HCT116 (cell line): ENCODE data around the gene PITPNC1. TPM values are rescaled to one million over a fixed set of nuclear protein-coding genes. Genes with fewer than 3 reads are reported as not detected.
A peak's percentile ranks its signal among the peaks of the same experiment; 100 is the strongest.

Experiments used
- ATAC-seq: fragments of 200-7000 bp; cut with Tn5 transposase; 2 replicates; pipeline ENCODE4 v1.9.1; 2020; ENCODE audit warnings: mild to moderate bottlenecking, moderate library complexity
- BruUV-seq: library from RNA; stranded (reverse); fragments of 400-500 nt; replicated peaks from 2 replicates; lab custom pipeline; 2021; lab: Mats Ljungman, UMichigan
- CTCF ChIA-PET: fragments of 300-600 bp; sonication (Branson Sonifier 250); formaldehyde crosslinking; loops from one replicate; lab custom pipeline; 2021; ENCODE audit warnings: antibody characterized with exemption; lab: Charles Lee
- POLR2A ChIA-PET: fragments of 300-600, 350-600 bp; sonication (Branson Sonifier 250); formaldehyde crosslinking; loops from one replicate; lab custom pipeline; 2021; ENCODE audit warnings: antibody characterized with exemption; lab: Charles Lee
- RAD21 ChIA-PET, 2 experiments: fragments of 300-600 bp; sonication (Branson Sonifier 250); formaldehyde crosslinking; loops; one replicate each; lab custom pipeline; 2023; ENCODE audit warnings: low total read pairs in 2 of 2; ENCODE audit not compliant: uncharacterized antibody in 2 of 2, unreplicated experiment in 2 of 2, low non-redundant PET in 1 of 2; lab: Charles Lee
- DNase-seq: peaks from one replicate; pipeline ENCODE4 v3.0.0-alpha.2; 2010; ENCODE audit warnings: low read depth, low spot score
- H2AFZ ChIP-seq: fragments of 200-600 bp; shearing (Covaris generic), sonication (generic); 2 replicates; pipeline ENCODE4 v1.6.1; 2017; ENCODE audit warnings: low read depth, mixed run types, mixed read lengths, antibody characterized with exemption, low read length; ENCODE audit not compliant: poor library complexity, severe bottlenecking
- H3K27ac ChIP-seq: 2 replicates; pipeline ENCODE4 v1.5.1; 2012; ENCODE audit warnings: low read depth, low read length
- H3K27me3 ChIP-seq: fragments of 200-600 bp; sonication (generic); 2 replicates; pipeline ENCODE4 v1.6.1; 2016; ENCODE audit warnings: mixed run types, low read length, mixed read lengths; ENCODE audit not compliant: insufficient read depth
- H3K36me3 ChIP-seq, 2 experiments: fragments of 200-500 bp in 1 of 2; fragments of 200-600 bp in 1 of 2; sonication (Bioruptor generic) in 1 of 2; sonication (generic) in 1 of 2; 2 replicates each; pipeline versions ENCODE4 v1.5.1 to v1.6.1; 2014 to 2016; ENCODE audit warnings: low read length in 2 of 2, inconsistent platforms in 1 of 2, mixed read lengths in 1 of 2, mixed run types in 1 of 2; ENCODE audit not compliant: insufficient read depth in 2 of 2, control insufficient read depth in 1 of 2
- H3K4me1 ChIP-seq, 2 experiments: fragments of 200-600 bp in 1 of 2; sonication (generic) in 1 of 2; 2 replicates each; pipeline versions ENCODE4 v1.5.1 to v1.6.1; 2012 to 2017; ENCODE audit warnings: low read length in 2 of 2, inconsistent platforms in 1 of 2, mild to moderate bottlenecking in 1 of 2, mixed read lengths in 1 of 2, mixed run types in 1 of 2, moderate library complexity in 1 of 2; ENCODE audit not compliant: insufficient read depth in 2 of 2, control insufficient read depth in 1 of 2
- H3K4me2 ChIP-seq: fragments of 200-600 bp; sonication (generic); 2 replicates; pipeline ENCODE4 v1.6.1; 2017; ENCODE audit warnings: mixed run types, low read length, mixed read lengths
- H3K4me3 ChIP-seq, 2 experiments: fragments of 200-600 bp in 1 of 2; sonication (generic) in 1 of 2; replicated peaks in 1 of 2; 2 replicates each; pipeline ENCODE4 v1.5.1; 2011 to 2016; ENCODE audit warnings: low read length in 2 of 2, control low read depth in 1 of 2, low read depth in 1 of 2, mild to moderate bottlenecking in 1 of 2, mixed read lengths in 1 of 2, mixed run types in 1 of 2
- H3K79me2 ChIP-seq: fragments of 200-600 bp; sonication (generic); 2 replicates; pipeline ENCODE4 v1.6.1; 2017; ENCODE audit warnings: mild to moderate bottlenecking, mixed run types, low read length, moderate library complexity, mixed read lengths; ENCODE audit not compliant: insufficient read depth
- H3K9ac ChIP-seq: fragments of 200-600 bp; sonication (generic); 2 replicates; pipeline ENCODE4 v1.6.1; 2016; ENCODE audit warnings: low read length, mixed read lengths
- H3K9me2 ChIP-seq: fragments of 200-600 bp; sonication (generic), shearing (Covaris generic); 2 replicates; pipeline ENCODE4 v1.6.1; 2017; ENCODE audit warnings: mixed run types, mild to moderate bottlenecking, moderate library complexity; ENCODE audit not compliant: insufficient read depth
- H3K9me3 ChIP-seq, 2 experiments: fragments of 200-500 bp in 1 of 2; fragments of 200-600 bp in 1 of 2; sonication (Bioruptor generic) in 1 of 2; sonication (generic) in 1 of 2; 2 replicates each; pipeline ENCODE4 v1.6.1; 2014 to 2017; ENCODE audit warnings: low read length in 2 of 2, mixed read lengths in 2 of 2, inconsistent platforms in 1 of 2, low read depth in 1 of 2, mild to moderate bottlenecking in 1 of 2, mixed run types in 1 of 2, moderate library complexity in 1 of 2; ENCODE audit not compliant: control insufficient read depth in 1 of 2, insufficient read depth in 1 of 2
- H4K20me1 ChIP-seq: fragments of 200-600 bp; sonication (generic), shearing (Covaris generic); 2 replicates; pipeline ENCODE4 v1.6.1; 2017; ENCODE audit warnings: mixed run types, mild to moderate bottlenecking, moderate library complexity; ENCODE audit not compliant: insufficient read depth
- ATF3 ChIP-seq: IDR thresholded peaks from 2 replicates; pipeline ENCODE4 v1.6.1; 2012
- CBX3 ChIP-seq: IDR thresholded peaks from 2 replicates; pipeline ENCODE4 v1.6.1; 2012; ENCODE audit warnings: low read depth
- EZH2phosphoT487 ChIP-seq: fragments of 200-600 bp; IDR thresholded peaks from 2 replicates; pipeline ENCODE4 v1.6.1; 2018; ENCODE audit warnings: antibody characterized with exemption, borderline replicate concordance
- JUND ChIP-seq: IDR thresholded peaks from 2 replicates; pipeline ENCODE4 v1.6.1; 2012
- POLR2A ChIP-seq: IDR thresholded peaks from 2 replicates; pipeline ENCODE4 v1.7.0; 2011; ENCODE audit warnings: borderline replicate concordance; ENCODE audit not compliant: insufficient read depth, insufficient read length; ENCODE audit errors: extremely low read depth
- RAD21 ChIP-seq: IDR thresholded peaks from 2 replicates; pipeline ENCODE4 v1.6.1; 2012; ENCODE audit warnings: low read depth, mild to moderate bottlenecking
- SIN3A ChIP-seq: IDR thresholded peaks from 2 replicates; pipeline ENCODE4 v1.6.1; 2012; ENCODE audit warnings: low read depth
- intact Hi-C: fragments of 100-400 bp; cut with micrococcal nuclease; formaldehyde crosslinking; loops from 2 replicates; pipeline ENCODE4 v1.10.0; 2022
- total RNA-seq: library from RNA; stranded (reverse); gene quantifications from one replicate; pipeline ENCODE4 v1.2.1, GENCODE V29; 2021; ENCODE audit not compliant: unreplicated experiment
- TF ChIP-seq, protein P1 (sequence below): IDR thresholded peaks from 2 replicates; pipeline ENCODE4 v1.6.1; 2011; ENCODE audit warnings: mild to moderate bottlenecking, low read length, moderate library complexity; ENCODE audit not compliant: insufficient replicate concordance; ENCODE audit errors: extremely low read depth
- TF ChIP-seq, protein P2 (sequence below): IDR thresholded peaks from 2 replicates; pipeline ENCODE4 v1.6.1; 2012; ENCODE audit warnings: low read depth

The PITPNC1 gene
- total RNA-seq, 1 experiment from 2014 or later, result 41.9 TPM

DNA sequence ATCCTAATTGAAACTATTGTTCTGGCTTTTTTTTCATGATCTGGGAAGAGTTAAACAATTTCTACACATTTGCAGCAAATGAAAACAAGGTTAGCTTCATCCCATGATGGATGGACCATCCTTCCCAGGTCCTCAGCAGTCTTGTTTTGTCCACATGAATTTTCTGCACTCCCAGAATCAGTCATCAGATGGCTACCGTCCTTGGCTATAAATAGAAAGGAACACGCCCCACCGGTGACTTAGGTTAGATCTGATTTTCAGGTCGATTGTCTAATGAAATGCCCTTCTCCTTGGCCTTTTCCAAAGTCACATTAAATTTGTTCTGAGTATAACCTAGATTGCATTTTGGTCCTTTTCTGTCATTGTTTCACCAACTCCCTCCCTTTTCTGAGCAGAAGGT lies 299.2 kb downstream of the PITPNC1 start:
- H3K4me1 ChIP-seq, result peaks cover 5 to 6% of the 10 kb centered on the region in 2 experiments; a peak in 3 of 4 replicates
- H2AFZ ChIP-seq, result no peak overlapping the region
- ChIA-PET POLR2A (no interaction called here), CTCF (interaction anchor here (1.1 kb wide), 1 partner anchor 302 kb away, joined by 4 read pairs; no protein-coding TSS in a partner anchor), RAD21 (no interaction called here)
- H3K79me2 ChIP-seq, result no peaks in the 10 kb centered on the region
- no peak overlapping the region for H3K9ac ChIP-seq
- H4K20me1 ChIP-seq, result no peaks in the 10 kb centered on the region
- H3K27ac ChIP-seq, result no peak overlapping the region
- intact Hi-C loops, result no loop called here
- H3K4me2 ChIP-seq, result peak overlapping the region; percentile 0; the same call in 1 of the 2 replicates
- no peaks in the 10 kb centered on the region for H3K36me3 ChIP-seq
- BruUV-seq, result no TSS peak
- DNase-seq (no peak), ATAC-seq (no peak)
- no peaks in the 10 kb centered on the region for H3K27me3 ChIP-seq
- no peaks in the 10 kb centered on the region for H3K9me2 ChIP-seq
- no peak for TF ChIP-seq RAD21
- no peak for TF ChIP-seq CBX3
- TF ChIP-seq EZH2phosphoT487, result no peak
- TF ChIP-seq POLR2A, result no peak
- no peak for TF ChIP-seq ATF3
- TF ChIP-seq, protein P1, sequence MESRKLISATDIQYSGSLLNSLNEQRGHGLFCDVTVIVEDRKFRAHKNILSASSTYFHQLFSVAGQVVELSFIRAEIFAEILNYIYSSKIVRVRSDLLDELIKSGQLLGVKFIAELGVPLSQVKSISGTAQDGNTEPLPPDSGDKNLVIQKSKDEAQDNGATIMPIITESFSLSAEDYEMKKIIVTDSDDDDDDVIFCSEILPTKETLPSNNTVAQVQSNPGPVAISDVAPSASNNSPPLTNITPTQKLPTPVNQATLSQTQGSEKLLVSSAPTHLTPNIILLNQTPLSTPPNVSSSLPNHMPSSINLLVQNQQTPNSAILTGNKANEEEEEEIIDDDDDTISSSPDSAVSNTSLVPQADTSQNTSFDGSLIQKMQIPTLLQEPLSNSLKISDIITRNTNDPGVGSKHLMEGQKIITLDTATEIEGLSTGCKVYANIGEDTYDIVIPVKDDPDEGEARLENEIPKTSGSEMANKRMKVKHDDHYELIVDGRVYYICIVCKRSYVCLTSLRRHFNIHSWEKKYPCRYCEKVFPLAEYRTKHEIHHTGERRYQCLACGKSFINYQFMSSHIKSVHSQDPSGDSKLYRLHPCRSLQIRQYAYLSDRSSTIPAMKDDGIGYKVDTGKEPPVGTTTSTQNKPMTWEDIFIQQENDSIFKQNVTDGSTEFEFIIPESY, result no peak
- TF ChIP-seq JUND, result no peak
- no peak for TF ChIP-seq SIN3A
- TF ChIP-seq, protein P2, sequence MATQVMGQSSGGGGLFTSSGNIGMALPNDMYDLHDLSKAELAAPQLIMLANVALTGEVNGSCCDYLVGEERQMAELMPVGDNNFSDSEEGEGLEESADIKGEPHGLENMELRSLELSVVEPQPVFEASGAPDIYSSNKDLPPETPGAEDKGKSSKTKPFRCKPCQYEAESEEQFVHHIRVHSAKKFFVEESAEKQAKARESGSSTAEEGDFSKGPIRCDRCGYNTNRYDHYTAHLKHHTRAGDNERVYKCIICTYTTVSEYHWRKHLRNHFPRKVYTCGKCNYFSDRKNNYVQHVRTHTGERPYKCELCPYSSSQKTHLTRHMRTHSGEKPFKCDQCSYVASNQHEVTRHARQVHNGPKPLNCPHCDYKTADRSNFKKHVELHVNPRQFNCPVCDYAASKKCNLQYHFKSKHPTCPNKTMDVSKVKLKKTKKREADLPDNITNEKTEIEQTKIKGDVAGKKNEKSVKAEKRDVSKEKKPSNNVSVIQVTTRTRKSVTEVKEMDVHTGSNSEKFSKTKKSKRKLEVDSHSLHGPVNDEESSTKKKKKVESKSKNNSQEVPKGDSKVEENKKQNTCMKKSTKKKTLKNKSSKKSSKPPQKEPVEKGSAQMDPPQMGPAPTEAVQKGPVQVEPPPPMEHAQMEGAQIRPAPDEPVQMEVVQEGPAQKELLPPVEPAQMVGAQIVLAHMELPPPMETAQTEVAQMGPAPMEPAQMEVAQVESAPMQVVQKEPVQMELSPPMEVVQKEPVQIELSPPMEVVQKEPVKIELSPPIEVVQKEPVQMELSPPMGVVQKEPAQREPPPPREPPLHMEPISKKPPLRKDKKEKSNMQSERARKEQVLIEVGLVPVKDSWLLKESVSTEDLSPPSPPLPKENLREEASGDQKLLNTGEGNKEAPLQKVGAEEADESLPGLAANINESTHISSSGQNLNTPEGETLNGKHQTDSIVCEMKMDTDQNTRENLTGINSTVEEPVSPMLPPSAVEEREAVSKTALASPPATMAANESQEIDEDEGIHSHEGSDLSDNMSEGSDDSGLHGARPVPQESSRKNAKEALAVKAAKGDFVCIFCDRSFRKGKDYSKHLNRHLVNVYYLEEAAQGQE, result no peak
- no peaks in the 10 kb centered on the region for H3K9me3 ChIP-seq
- H3K4me3 ChIP-seq, result no peak overlapping the region
